ENCODE data around the gene FAR2. TPM values are rescaled to one million over a fixed set of nuclear protein-coding genes. Genes with fewer than 3 reads are reported as not detected.

The FAR2 gene
- polyA plus RNA-seq, 3 donors: 14.8 to 38.0 (median 35.8) TPM

GRCh38 chr12:29220632-29221336, 71.7 kb downstream of the FAR2 start:
- no peaks in the 10 kb centered on the region for H3K36me3 ChIP-seq (replicated peaks in 1 of 2; ENCODE audit: control insufficient read depth in 1 of 2, insufficient read depth in 2 of 2, low read length in 2 of 2)
- no peaks in the 10 kb centered on the region for H3K79me2 ChIP-seq (ENCODE audit: insufficient read depth, low read length)
- peaks cover 30% of the 10 kb centered on the region for H3K4me1 Mint-ChIP-seq
- intact Hi-C loops (cut with micrococcal nuclease): no loop called here
- H4K20me1 ChIP-seq (ENCODE audit: insufficient read depth, low read length): no peaks in the 10 kb centered on the region
- no peak overlapping the region for H3K4me3 Mint-ChIP-seq
- H3K27ac ChIP-seq (ENCODE audit: low read depth in 1 of 2, low read length in 2 of 2): no peak overlapping the region
- peaks cover 0 to 9% (median 2%) of the 10 kb centered on the region in 7 donors for H3K9me3 Mint-ChIP-seq
- H3K27me3 ChIP-seq (ENCODE audit: control insufficient read depth in 2 of 2, insufficient read depth in 2 of 2, low read length in 2 of 2): no peaks in the 10 kb centered on the region
- no peak overlapping the region for H3K27ac Mint-ChIP-seq
- peaks cover 12 to 13% of the 10 kb centered on the region in 2 donors for H3K4me1 ChIP-seq (ENCODE audit: control insufficient read depth in 1 of 2, insufficient read depth in 2 of 2, low read length in 2 of 2)
- no peak overlapping the region for H3K4me2 ChIP-seq (replicated peaks; ENCODE audit: extremely low read depth, low read length, poor library complexity, severe bottlenecking)
- no peak overlapping the region for H2AFZ ChIP-seq (ENCODE audit: insufficient read depth, low read depth, low read length, poor library complexity, severe bottlenecking)
- no peak overlapping the region for H3K4me3 ChIP-seq (replicated peaks in 1 of 3; ENCODE audit: low read depth in 2 of 3, low read length in 3 of 3)
- 96% methylated on average over 11 of the region's 18 CpGs for WGBS (ENCODE audit: insufficient coverage)
- H3K9ac ChIP-seq (ENCODE audit: insufficient read depth, low read length, poor library complexity, severe bottlenecking): no peak overlapping the region
- H3K27me3 Mint-ChIP-seq (ENCODE audit: low read depth in 3 of 3): no peaks in the 10 kb centered on the region
- peaks cover 0 to 6% of the 10 kb centered on the region in 2 donors for H3K9me3 ChIP-seq (replicated peaks in 1 of 2; ENCODE audit: control insufficient read depth in 1 of 2, insufficient read depth in 1 of 2, low read length in 2 of 2)
- TF ChIP-seq, protein P1, sequence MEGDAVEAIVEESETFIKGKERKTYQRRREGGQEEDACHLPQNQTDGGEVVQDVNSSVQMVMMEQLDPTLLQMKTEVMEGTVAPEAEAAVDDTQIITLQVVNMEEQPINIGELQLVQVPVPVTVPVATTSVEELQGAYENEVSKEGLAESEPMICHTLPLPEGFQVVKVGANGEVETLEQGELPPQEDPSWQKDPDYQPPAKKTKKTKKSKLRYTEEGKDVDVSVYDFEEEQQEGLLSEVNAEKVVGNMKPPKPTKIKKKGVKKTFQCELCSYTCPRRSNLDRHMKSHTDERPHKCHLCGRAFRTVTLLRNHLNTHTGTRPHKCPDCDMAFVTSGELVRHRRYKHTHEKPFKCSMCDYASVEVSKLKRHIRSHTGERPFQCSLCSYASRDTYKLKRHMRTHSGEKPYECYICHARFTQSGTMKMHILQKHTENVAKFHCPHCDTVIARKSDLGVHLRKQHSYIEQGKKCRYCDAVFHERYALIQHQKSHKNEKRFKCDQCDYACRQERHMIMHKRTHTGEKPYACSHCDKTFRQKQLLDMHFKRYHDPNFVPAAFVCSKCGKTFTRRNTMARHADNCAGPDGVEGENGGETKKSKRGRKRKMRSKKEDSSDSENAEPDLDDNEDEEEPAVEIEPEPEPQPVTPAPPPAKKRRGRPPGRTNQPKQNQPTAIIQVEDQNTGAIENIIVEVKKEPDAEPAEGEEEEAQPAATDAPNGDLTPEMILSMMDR (IDR thresholded peaks at IDR 0.05): no peak
- H3K36me3 Mint-ChIP-seq: peaks cover 4 to 15% of the 10 kb centered on the region in 2 donors
- no peak for DNase-seq

GRCh38 chr12:29222200-29222599, 73.1 kb downstream of the FAR2 start:
- H3K27me3 Mint-ChIP-seq (ENCODE audit: low read depth in 3 of 3): no peaks in the 10 kb centered on the region
- H3K9me3 Mint-ChIP-seq: peaks cover 0 to 9% (median 2%) of the 10 kb centered on the region in 7 donors
- H3K36me3 Mint-ChIP-seq: peaks cover 4 to 15% of the 10 kb centered on the region in 2 donors
- no peak overlapping the region for H3K27ac ChIP-seq (ENCODE audit: low read depth in 1 of 2, low read length in 2 of 2)
- no peaks in the 10 kb centered on the region for H4K20me1 ChIP-seq (ENCODE audit: insufficient read depth, low read length)
- TF ChIP-seq, protein P1 (IDR thresholded peaks at IDR 0.05): no peak
- H3K4me2 ChIP-seq (replicated peaks; ENCODE audit: extremely low read depth, low read length, poor library complexity, severe bottlenecking): no peak overlapping the region
- no CpG with 5 or more reads among the region's 1 CpG for WGBS (ENCODE audit: insufficient coverage)
- no peak overlapping the region for H2AFZ ChIP-seq (ENCODE audit: insufficient read depth, low read depth, low read length, poor library complexity, severe bottlenecking)
- H3K4me1 ChIP-seq (ENCODE audit: control insufficient read depth in 1 of 2, insufficient read depth in 2 of 2, low read length in 2 of 2): peaks cover 9 to 12% of the 10 kb centered on the region in 2 donors
- peaks cover 0 to 6% of the 10 kb centered on the region in 2 donors for H3K9me3 ChIP-seq (replicated peaks in 1 of 2; ENCODE audit: control insufficient read depth in 1 of 2, insufficient read depth in 1 of 2, low read length in 2 of 2)
- DNase-seq: no peak
- no peak overlapping the region for H3K4me3 Mint-ChIP-seq
- intact Hi-C loops (cut with micrococcal nuclease): no loop called here
- H3K36me3 ChIP-seq (replicated peaks in 1 of 2; ENCODE audit: control insufficient read depth in 1 of 2, insufficient read depth in 2 of 2, low read length in 2 of 2): no peaks in the 10 kb centered on the region
- H3K9ac ChIP-seq (ENCODE audit: insufficient read depth, low read length, poor library complexity, severe bottlenecking): no peak overlapping the region
- no peaks in the 10 kb centered on the region for H3K27me3 ChIP-seq (ENCODE audit: control insufficient read depth in 2 of 2, insufficient read depth in 2 of 2, low read length in 2 of 2)
- H3K4me3 ChIP-seq (replicated peaks in 1 of 3; ENCODE audit: low read depth in 2 of 3, low read length in 3 of 3): no peak overlapping the region
- peak overlapping the region in 4 of 7 donors; percentile 2 to 68 (median 32) for H3K27ac Mint-ChIP-seq
- H3K4me1 Mint-ChIP-seq: peaks cover 18% of the 10 kb centered on the region
- H3K79me2 ChIP-seq (ENCODE audit: insufficient read depth, low read length): no peaks in the 10 kb centered on the region

Measured in CD14-positive monocyte (primary cell).